Activated gamma-delta T cell treated with Interleukin-2 at 50 U/mL for 16 hours (primary cell): ENCODE data around the gene SYNPO.

Experiments
- DNase-seq: peaks from one replicate; pipeline ENCODE4 v3.0.0-alpha.2; 2020

The SYNPO gene

DNA sequence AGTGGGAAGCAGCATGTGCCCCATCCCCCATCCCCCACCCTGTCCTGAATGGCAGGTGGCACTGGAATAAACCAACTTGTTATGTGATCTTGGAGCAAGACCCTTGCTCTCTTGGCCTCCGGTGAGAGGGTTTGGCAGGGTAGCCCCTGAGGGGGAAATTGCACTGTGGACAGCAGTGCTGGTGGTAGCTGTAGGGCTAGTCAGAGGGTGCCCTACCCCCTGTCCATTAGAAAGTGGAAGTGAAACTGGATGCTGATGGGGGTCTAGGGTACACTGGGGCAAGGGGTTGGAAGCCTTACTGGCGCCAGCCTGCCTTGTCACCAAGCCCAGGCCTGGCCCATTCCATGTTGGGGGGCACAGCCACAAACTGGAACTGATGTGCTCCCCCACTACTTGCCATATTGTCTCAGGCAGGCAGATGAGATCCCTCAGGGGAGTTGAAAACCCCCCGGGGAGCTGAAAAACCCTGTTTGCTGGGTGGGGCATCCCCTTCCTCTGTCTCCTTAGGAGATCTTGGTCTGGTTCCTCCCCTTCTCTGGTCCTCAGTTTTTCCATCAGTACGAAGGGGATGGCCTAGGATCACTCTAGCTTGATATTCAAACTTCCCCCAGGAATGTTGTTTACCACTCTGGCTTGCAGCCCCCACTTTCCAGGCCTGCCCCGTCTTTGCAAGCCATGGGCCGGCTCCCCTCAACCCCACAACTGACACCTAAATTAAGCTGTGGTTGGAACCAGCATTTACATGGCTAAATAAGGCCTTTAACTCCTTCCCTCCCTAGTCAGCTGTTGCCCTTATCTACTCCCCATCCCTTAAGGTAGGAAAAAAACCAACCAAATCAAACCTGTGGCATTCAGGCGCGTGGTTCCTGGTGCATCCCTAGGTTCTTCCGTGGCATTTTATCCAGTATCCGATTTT, 14.4 kb upstream of the SYNPO start:
- DNase-seq: no peak

DNA sequence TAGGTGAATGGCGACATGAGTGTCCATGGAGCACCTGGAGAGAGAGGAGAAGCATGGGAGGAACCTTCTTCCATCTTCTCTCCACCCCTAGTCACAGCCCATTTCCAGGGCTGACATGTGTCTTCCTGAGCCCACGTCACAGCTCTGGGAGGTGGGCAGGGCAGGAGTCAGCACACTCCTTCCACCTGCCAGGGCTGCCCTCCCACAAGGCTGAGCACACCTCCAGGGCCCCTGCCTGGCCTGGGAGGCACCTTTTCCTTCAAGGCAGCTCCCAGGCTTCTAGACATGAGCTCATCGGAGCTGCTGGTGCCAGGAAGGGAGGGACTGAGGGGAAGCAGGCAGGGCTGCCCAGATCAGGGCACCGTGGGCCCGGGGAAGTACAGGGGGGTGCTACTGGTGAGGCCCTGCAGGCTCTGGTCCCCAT, 13.6 kb upstream of the SYNPO start:
- no peak for DNase-seq

DNA sequence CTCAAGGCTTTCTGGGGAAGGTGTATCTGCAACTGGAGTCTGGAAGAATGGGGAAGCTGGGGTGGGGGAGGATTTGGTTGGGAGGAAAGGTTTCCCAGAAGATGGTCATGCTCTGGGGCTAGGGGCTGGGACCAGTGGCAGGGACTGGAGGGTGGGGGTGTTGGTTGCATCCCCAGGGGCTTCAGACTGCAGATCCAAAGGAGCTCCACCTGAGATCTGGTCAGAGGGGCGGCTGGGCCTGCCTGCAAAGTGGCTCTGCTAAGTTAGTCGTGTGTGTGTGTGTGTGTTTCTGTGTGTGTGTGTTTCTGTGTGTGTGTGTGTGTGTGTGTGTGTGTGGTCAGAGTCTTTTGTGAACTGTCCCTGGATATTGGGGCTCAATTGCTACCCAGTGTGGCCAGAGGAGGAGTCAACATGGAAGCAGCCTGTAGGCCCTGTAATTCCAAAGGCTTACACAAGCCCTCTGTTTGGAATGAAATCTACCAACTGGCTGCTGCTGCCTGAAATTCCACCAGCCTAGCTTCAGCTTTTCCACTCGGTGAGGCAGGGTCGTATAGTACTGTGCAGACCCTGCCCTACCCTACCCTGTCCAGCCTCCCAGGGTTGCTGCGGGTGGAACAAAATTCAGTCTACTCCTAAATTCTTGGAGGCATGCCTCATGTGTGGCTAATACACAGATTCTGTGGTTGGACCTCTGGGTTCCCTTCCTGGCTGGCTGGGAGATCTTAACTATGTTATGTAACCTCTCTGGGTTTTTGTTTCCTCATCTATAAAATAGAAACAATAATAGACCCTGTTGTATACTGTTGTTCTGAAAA, 12.5 kb upstream of the SYNPO start:
- no peak for DNase-seq

DNA sequence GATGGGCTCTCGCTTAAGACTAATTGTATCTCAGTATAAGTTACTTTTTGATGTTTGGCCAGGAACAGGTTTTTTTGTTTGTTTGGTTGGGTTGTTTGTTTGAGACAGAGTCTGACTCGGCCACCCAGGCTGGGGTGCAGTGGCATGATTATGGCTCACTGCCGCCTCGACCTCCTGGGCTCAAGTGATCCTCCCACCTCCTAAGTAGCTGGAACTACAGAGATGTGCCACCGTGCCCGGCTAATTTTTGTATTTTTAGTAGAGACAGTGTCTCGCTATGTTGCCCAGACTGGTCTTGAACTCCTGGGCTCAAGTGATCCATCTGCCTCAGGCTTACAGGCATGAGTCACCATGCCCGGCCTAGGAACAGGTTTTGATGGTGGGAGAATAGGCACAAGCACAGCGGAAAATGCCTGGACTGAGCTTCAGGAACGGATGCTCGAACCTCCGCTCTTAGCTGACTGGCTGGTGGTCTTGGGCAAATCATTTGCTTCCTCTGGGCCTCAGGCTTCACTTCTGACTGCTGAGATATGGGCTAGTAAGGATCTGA, 11.4 kb upstream of the SYNPO start:
- DNase-seq: no peak

DNA sequence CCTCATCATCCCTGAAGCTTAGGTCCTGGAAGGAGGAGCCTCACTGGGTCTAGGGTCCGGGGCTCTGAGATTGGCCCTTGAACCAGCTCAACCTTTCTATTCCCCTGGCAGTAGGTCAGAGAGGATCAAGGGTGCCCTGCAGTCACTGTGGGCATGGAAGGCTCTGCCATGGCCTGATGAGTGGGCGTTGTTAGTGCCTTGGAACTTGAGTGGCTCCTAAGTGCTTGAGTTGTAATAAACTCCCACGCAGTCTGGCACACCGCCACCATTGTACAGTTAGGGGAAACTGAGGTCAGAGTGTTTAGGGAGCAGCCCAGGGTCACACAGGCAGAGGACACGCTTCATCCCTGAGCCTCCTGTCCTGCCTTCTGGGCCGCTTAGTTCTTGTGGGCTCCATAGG, 10.4 kb upstream of the SYNPO start:
- DNase-seq: no peak

DNA sequence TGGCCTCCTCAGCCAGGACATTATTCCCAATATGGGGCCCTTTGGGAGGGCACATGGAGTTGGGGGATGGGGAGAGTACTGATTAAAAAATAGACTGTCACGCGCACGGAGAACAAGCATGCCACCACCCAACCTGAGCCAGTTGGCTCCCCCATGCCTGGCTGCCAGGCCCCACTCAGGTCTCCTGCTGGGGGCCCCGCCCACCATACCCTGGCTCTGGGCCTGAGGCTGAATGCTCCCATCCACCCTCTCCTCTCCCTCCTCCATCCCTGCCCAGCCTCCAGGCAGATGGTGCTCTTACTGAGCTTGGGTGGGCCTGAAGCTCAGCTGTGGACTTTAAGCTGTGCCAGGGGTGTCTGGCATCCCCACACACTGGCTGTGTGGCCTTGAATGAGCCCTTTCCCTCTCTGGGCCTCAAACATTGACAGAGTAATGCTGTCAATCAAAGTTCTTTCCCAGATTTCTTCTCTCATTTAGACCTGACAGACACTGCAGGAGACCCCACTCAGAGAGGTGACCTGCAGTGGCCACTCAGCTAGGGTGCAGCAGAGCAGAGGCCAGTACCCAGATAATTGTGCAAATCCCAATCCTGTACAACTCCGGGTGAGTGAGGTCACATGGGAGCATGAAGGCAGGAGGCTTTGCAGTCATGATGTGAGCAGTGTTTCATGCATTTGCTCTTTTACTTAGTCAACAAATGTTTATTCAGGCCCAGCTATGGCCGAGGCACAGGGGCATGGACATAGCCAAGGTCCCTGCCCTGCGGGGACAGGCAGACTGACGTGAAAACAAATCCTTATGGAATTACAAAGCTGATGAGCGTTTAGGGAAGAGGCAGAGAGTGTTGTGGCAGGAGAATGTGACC, 9.8 kb upstream of the SYNPO start:
- no peak for DNase-seq

DNA sequence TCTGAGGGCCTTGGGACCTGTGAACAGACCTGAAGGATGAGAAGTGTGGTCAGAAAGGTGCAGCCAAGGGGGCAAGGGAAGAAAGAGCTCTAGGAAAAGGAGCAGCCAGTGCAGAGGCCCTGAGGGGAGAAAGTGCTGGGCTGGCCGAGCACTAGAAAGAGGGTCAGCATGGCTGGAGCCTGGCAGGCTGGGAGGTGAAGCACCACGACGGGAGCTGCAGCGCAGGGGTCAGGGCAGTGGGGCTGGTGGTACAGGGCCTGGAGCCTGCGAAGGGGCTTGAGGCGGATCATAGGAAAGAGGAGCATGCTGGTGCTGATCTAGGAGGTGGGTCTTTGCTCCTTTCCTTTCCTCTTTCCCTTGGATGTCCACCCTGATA, 9.1 kb upstream of the SYNPO start:
- no peak for DNase-seq

DNA sequence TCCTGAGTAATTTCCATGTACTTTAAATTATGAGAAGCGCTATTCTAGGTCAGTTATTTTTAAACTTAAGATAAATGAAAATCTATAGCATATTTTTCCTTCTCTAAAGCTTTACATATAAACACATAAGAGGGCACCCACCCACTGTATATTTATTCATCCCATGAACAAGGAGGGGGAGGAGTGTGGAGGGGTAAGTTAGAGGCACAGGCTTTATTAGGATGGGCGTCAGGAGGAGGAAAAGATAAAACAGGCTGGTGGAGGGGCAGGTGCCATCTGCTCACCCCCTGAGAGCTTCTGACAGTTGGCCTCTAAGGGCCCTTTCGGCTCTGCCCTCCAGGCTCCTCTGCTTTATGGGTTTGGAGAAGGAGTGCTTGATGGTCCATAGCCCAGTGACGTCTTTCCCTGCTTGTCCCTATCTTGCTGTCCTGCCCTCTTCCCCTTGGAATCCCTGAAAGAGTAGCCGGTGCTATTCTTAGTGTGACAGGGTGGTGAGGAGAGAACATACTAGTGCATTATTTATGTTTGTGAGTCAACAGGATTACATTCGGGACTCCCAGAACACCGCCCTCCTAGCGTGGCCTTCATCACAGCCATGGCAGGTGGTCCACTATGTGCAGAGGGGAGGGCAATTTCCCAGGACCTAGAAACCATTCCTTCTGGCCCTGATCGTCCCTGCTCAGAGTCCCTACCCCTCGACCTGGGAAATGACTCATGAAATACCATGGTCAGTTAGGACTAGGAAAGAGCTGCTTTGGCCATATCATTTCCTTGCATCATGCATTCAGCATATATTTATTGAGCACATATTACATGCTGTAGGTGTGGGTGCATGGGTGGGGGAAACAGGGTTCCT, 7.9 kb upstream of the SYNPO start:
- no peak for DNase-seq

DNA sequence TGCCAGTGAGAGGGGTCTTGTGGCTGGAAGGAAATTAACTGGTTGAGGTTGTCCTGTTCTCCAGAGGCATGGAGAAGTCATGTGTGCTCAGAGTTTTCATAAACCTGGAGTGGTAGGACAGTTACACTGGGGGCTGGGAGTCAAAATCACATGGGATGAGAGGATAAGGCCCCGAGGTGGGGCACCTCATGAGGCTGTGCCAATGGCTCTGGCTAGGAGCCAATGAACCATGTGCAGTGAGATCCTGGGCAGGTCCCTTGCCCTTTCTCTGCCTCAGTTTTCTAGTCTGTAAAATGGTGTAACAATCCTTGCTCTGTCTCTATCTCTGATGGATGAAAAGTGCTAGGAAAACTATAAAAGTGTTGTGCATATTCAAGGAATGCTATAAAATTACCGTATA, 7.0 kb upstream of the SYNPO start:
- no peak for DNase-seq

DNA sequence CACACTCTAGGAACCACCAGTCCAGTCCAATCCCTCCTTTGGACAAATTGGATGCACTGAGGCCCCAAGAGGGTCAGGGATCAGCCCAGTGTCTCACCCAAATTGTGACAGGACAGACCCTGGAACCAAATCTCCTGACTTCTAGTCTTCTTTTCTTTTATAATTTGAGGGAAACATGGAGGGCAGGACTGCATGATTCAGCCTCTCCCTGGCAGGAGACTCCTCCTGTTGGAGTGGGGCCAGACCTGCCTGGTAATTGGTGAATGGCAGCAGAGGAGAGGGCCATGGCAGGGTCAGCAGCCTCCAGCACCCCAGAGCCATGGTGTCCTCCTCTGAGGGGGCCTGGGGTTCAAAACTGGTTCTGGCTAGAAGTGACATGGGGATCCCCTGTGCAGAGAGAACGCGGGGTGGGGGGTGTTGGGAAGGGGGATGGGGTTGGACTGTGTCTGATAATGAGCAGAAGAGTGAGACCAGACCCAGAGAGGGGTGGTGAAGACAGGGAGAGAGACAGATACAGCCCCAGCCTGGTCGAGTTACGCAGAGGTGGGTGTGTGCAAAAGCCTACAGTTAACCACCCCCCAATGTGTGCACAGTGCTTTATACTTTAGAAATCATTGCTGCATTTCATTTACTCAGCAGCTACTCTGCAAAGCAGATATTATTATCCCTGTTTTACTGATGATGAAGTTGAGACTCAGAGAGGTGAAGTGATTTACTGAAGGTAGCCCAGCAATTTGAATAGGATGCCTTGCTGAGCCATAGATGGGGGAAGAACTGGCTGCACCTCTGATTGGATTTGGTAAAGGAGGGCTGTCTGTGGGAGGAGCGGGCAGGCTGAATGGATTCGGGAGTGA, 3.8 kb upstream of the SYNPO start:
- no peak for DNase-seq

DNA sequence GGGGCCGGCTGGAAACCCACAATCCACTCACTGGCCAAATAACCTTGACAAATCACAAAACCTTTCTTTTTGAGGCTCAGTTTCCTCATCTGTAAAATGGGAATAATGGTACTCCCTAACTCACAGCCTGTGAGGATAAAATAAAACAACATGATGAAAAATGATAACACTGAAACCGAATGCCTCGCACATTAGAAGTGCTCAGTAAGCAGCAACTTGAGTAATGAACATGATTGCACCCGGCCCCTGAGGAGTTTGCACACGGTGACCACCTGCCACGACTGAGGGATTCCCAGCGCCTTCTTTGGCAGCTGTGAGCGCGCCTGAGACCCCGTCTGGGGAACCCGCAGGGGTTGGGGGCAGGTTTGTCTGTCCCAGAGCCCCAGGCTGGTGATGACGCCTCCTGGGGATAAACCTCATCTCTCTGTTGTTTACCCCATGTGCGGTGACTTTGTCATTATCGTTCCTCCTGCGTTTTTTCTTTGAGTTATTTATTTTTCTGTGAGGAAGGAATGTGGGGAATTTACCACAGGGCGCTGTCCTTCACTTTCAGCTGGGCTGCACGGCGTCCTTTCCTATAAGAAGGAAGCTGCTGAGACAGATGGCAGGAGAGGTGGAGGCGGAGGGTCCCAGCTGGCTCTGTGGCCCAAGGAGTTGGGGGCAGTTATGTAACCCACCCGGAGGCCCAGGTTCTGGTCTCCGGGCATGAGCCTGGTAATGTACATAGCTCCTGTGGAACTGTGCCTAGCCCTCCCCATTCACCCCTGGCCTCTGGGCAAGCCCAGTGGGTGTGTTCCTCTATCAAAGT, 3.0 kb upstream of the SYNPO start:
- DNase-seq: no peak

DNA sequence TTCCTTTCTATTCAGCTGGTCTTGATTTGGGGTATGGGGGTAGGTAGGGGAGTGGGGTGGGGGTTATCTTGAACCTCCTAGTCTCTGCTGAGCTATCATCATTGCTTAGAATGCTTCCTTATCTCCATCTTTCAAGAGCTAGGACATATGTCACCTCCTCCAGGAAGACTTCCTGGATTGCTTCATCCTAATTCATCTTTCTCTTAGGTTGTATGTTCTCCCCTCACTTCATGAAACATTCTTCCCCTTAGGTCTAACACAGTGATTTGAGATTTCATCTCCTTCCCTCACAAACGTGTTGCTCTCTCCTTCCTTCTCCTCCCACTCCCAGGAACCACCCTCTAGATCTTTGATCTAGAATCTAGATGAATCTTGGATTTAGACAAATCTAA, 2.4 kb upstream of the SYNPO start:
- DNase-seq: no peak

DNA sequence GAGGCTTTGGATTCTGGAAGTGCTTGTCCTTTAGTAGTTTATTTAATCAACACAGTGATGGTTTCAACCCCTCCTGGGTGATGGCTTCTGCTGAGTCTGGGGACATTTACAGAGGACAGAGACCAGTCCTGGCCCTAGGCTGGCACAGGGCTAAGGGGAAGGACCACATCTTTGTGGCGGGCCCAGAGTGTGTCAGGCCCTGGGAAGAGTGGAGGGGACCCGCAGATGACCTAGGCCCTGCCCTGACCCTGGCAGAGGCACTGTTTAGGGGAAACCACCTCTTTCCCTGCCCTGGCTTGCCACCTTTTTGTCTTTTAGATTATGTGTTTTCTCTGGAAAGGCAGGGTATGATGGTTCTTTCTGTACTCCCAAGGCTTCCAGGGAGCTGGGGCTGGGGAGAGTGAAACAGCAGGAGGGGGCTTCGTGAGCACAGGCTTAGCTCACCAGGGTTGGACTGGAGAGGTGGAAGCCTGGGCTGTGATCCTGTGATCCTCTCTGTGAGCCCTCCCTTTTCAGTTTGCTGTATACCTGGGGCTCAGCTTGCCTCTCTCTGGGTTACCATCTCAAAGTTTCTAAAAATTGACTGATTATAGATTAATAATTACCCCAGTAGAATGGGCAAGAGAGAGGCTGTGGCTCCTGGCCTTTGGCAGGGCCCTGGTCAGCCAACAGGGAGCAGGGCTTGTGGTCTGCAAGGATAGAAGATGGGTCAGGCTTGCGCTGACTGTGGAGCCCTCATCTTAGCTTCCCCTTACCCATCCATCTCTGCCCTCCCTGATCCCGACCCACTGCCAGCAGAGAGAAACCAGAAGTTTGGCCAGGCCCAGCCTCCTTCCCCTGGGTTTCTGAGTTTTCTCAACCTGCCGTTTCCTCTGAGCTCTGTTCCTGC, 1.7 kb upstream of the SYNPO start:
- no peak for DNase-seq

DNA sequence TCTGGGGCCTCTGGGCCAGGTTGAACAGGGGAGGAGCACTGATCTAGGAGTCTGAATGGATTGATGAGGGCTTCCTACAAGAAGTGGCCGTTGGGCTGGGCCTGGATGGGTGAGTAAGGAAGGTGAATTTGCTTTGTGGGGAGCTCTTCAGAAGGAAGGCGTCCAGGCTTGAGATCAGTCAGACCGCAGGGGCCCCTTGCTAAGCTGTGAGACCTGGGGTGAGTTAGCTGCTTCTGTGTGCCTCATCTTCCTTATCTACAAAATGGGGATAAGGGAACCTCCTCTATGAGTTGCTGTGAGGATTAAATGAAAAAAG, 1.1 kb upstream of the SYNPO start:
- no peak for DNase-seq

DNA sequence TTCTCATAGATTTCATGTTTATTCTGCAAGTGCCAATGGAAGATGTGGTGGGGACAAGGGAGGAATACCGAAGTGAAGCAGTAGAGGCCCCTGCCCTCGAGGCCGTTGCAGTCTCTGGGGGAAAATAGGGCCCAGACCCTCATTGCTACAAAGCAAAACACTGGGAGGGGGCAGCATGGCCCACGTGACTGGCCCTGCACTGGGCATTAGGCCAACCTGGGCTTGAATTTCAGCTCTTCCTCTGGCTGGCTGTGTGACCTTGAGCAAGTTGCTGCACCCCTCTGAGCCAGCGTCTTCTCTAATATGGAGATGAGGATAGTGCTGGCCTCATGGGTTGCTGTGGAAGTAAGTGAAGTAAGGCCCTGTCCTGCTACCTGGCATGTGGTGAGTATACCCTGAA, 709 bp upstream of the SYNPO start:
- DNase-seq: no peak

DNA sequence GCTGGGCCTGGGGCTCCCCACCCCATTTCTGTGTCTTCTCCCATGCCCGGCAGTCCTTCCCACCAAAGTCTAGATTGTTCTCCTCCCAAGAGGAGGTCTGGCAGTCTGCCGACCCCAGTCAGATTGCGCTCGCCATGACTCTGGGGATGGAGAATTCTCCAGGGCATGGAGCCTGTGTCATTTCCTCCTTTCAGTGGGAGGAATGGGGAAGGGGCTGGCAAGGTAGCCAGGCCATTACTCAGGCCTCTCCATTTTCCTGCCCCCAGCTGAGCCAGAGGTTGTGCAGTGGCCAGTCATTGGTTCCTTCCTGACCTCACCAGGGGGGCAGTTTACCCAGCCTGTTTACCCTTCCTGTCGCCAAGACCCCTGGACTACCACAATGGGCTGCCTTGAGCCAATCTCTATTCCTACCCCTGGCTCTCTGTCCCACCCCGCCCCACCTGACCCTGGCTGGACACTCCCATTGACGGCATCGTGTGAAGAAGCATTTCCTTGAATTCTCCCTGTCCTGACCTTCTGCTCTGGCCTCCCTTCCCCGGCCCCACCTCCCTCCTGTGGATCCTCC, 628 bp downstream of the SYNPO start:
- DNase-seq: no peak

DNA sequence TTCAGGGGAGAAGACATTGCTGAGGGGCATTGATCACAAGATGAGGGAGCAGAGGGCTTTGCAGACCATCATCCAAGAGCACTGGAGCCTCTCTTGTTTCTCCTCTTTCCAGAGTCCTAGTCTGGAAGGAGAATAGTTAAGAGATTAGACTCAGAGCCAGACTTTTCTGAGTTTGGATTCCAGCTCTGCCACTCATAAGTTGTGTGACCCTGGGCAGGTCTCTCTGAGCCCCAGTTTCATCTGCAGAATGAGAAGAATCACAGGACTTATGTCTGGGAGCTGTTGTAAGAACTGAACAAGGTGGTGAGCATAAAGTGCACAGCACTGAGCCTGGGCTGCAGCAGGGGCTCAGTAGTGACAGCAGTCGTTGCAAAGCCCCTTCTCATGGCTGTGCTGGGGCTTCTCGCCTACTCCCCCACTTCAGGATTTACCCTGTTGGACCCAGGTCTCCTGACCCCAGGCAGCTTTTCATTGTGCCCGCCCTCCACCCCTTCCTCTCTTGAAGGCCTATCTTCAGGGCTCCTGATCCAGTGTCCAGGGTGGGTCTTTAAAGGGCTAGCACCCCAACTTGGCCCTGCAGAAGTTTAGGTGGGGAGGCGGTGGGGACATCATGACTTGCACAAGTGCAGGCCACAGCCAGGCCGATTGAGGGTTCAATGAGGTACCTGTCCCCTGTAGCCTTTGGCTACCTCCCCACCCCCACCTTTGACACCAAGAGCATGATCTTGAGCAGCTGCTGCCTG, 1.5 kb downstream of the SYNPO start:
- no peak for DNase-seq

DNA sequence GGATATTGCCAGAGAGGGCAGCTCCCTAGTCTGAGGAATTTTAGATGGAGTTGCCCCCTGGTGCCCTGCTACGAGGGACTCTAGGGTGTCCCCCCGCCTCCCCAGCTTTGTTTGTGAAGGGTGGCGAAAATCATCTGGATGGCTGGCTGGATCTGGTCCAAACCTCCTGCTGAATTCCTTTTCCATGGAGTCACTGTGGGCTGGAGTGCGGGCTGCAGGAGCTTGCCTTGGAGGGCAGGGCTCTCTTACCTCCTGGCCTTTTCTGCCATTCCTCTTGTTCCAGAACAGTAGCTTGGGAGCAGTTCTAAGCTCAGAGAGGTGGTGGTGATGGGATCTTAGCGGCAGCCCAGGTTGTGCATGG, 2.1 kb downstream of the SYNPO start:
- DNase-seq: no peak
